Skeletal muscle satellite cell (primary cell): Measurements from ENCODE around the gene ING3.
"Not testable (repeated sequence)": the region's sequence is repeated elsewhere in the genome, so short reads cannot be mapped to it uniquely, and the experiment has no call there.

Experiments
- H3K27me3 ChIP-seq: 2 replicates; pipeline ENCODE4 v1.7.0; 2013; ENCODE audit warnings: low read length; ENCODE audit not compliant: control insufficient read depth, insufficient read depth
- H3K36me3 ChIP-seq: 2 replicates; pipeline ENCODE4 v1.7.0; 2013; ENCODE audit warnings: mild to moderate bottlenecking, control low read depth, low read length; ENCODE audit not compliant: insufficient read depth
- H3K4me1 ChIP-seq: 2 replicates; pipeline ENCODE4 v1.7.0; 2013; ENCODE audit warnings: low read length; ENCODE audit not compliant: control insufficient read depth, insufficient read depth
- H3K4me2 ChIP-seq: 2 replicates; pipeline ENCODE4 v1.7.0; 2013; ENCODE audit warnings: mild to moderate bottlenecking, low read length
- H3K4me3 ChIP-seq: 2 replicates; pipeline ENCODE4 v1.7.0; 2013; ENCODE audit warnings: low read length
- H3K9ac ChIP-seq: 2 replicates; pipeline ENCODE4 v1.7.0; 2013; ENCODE audit warnings: mild to moderate bottlenecking, low read depth, low read length, moderate library complexity
- H3K9me3 ChIP-seq: replicated peaks from 2 replicates; pipeline ENCODE4 v1.7.0; 2013; ENCODE audit warnings: mild to moderate bottlenecking, control low read depth, low read length

Gene ING3

GRCh38 chr7:120983592-120983991, 33.0 kb downstream of the ING3 start:
- H3K36me3 ChIP-seq, H3K9ac ChIP-seq, H3K27me3 ChIP-seq, H3K4me2 ChIP-seq, H3K4me3 ChIP-seq, H3K9me3 ChIP-seq: not testable (repeated sequence)
- peaks cover 27% of the 10 kb centered on the region for H3K4me1 ChIP-seq

- Histone ChIP-seq H3K27me3 (no peaks in the 10 kb centered on the region), H3K4me1 (peaks cover 33% of the 10 kb centered on the region), H3K9ac (no peak overlapping the region), H3K4me3 (no peak overlapping the region), H3K36me3 (no peaks in the 10 kb centered on the region), H3K9me3 (no peaks in the 10 kb centered on the region), H3K4me2 (no peak overlapping the region)
These were observed 33.8 kb downstream of the ING3 start for GRCh38 chr7:120984406-120984805.

DNA sequence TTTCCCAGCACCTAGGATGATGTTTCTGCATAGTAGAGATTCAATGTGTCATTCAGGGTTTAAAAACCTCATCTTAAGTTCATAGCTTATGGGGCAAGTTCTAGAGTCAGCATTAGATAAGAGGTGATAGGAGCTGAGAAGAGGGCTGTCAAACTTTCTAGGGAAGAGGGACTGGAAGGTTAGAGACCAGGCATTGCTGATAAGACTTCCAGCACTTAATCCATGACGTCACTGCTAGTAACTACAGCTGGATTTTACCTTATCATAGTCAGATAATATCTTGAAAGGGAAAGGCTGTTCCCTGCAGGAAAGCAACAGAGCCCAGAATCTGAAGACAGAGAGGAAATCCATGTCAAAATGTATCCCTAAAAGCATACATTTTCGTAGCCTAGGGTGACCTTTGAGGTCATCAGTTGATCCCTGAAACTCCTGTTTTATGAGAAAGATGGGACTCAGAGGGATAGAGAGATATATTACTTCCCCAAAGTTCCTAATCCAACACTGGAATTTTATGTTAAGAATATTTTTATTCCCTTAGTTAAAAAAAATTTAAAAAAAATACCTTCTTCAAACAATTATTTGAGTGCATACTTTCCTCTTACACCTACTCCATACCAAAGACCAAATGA, 34.7 kb downstream of the ING3 start:
- H3K4me3 ChIP-seq, result no peak overlapping the region
- no peaks in the 10 kb centered on the region for H3K9me3 ChIP-seq
- no peak overlapping the region for H3K9ac ChIP-seq
- no peaks in the 10 kb centered on the region for H3K27me3 ChIP-seq
- H3K36me3 ChIP-seq, result no peaks in the 10 kb centered on the region
- no peak overlapping the region for H3K4me2 ChIP-seq
- peaks cover 30% of the 10 kb centered on the region for H3K4me1 ChIP-seq

DNA sequence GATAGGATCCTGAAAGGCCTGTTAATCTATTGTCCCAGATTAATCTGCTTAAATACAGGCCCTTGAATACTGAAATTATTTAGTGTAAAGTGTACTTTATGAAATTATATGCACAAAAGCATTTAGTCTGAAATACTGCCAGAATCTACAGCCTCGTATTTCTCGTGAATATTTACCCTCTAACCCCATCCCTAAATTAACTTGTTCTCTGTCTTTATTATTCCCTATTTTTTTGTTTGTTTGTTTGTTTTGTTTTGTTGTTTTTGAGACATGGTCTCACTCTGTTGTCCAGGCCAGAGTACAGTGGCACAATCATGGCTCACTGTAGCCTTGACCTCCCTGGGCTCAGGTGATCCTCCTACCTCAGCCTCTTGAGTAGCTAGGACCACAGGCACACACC, 35.3 kb downstream of the ING3 start:
- H3K36me3 ChIP-seq, result no peaks in the 10 kb centered on the region
- H3K4me2 ChIP-seq, result no peak overlapping the region
- H3K9ac ChIP-seq, result no peak overlapping the region
- H3K4me1 ChIP-seq, result peaks cover 33% of the 10 kb centered on the region
- no peaks in the 10 kb centered on the region for H3K9me3 ChIP-seq
- no peak overlapping the region for H3K4me3 ChIP-seq
- no peaks in the 10 kb centered on the region for H3K27me3 ChIP-seq

DNA sequence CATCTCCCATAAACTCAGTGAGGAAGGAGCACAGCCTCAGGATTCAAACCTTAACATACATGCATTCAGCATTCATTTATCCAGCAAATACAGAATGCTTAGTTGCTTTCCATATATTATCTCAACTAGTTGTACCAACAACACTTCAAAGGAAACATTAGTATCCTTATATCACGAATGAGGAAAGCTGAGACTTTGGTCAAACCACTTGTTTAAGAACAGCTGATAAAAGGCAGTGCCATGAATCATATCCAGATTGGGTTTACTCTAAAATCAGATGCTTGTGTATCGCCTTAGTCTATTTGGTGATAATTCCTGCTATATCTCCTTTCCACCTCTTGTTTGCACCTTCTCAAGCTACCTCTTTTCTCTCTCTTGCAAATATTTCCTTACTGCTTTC, 36.1 kb downstream of the ING3 start:
- no peaks in the 10 kb centered on the region for H3K27me3 ChIP-seq
- H3K4me1 ChIP-seq, result peaks cover 32% of the 10 kb centered on the region
- no peaks in the 10 kb centered on the region for H3K9me3 ChIP-seq
- no peak overlapping the region for H3K4me3 ChIP-seq
- no peaks in the 10 kb centered on the region for H3K36me3 ChIP-seq
- no peak overlapping the region for H3K9ac ChIP-seq
- H3K4me2 ChIP-seq, result no peak overlapping the region

DNA sequence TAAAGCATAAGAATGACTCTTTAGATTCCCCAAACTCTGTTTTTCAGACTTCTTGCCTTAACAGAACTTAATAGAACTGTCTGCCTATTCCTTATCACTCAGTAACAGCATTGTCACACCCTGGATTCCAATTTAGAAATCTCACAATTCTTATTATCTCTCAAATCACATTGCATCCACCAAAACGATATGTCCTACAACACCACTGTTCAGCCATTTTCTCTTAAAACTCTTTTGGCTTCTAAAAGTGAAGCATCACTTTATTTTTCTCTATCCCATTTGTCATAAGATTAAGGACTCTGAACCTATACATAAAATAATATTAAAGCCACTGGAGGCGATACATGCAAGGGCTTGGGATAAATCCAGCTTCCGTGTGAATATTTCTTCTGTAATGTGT, 36.7 kb downstream of the ING3 start:
- no peaks in the 10 kb centered on the region for H3K27me3 ChIP-seq
- no peaks in the 10 kb centered on the region for H3K9me3 ChIP-seq
- H3K4me3 ChIP-seq, result no peak overlapping the region
- no peak overlapping the region for H3K9ac ChIP-seq
- H3K36me3 ChIP-seq, result no peaks in the 10 kb centered on the region
- peaks cover 30% of the 10 kb centered on the region for H3K4me1 ChIP-seq
- H3K4me2 ChIP-seq, result no peak overlapping the region

DNA sequence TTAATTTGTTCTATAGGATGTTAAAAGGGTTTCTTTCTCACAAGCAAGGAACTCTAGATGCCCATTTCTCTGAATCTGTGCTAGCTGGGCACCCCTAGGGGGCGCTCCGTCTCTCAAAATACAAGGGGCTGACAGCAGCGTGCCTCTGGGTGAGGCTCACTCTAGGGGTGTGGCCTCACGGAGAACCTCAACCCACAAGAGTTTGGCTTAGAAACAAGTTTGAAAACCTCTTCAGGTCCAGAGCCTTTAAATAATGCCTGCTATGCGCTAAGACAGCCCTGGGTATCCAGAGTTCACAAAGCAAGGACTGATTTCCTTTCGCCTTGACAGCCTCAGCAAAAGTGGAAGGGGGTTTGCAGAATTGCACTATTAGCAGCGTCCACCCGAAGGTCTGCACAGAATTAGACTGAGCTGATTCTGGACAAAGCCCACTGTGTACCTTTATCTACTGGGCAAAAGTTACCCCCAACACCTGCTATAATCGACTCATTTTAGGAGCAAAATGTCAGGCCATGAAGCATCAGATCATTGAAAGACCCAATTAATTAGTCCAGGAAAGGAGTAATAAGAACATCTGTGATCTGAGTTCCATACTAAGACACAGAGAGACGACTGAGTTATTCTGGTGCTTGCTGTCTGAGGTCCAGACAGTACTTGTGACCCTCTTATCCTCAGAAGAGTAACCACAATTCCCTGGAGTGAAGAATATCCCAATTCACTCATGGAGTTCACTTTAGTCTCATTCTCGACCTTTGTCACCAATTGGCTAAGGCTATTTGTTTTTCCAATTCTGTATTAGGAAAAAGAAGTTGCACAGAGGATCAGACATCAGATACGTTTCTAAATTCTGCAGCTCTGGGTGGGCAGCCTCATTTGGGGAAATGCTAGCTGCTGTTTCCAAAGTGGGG, 37.4 kb downstream of the ING3 start:
- no peaks in the 10 kb centered on the region for H3K9me3 ChIP-seq
- H3K36me3 ChIP-seq, result no peaks in the 10 kb centered on the region
- no peaks in the 10 kb centered on the region for H3K27me3 ChIP-seq
- H3K4me2 ChIP-seq, result peak overlapping the region; percentile 88
- peak overlapping the region; percentile 70 for H3K4me3 ChIP-seq
- peaks cover 34% of the 10 kb centered on the region for H3K4me1 ChIP-seq
- H3K9ac ChIP-seq, result peak overlapping the region; percentile 87

- Histone ChIP-seq H3K4me1 (peaks cover 42% of the 10 kb centered on the region), H3K27me3 (no peaks in the 10 kb centered on the region), H3K9ac (peak within 1 kb of the TSS; percentile 87)
These were observed 38.1 kb downstream of the ING3 start, which contains the start of gene CPED1 for GRCh38 chr7:120988591-120989256. Gene CPED1, plus strand, starts transcription at chr7:120988711. Its CDS starts 911 bp downstream, at chr7:120989622.

GRCh38 chr7:120989257-120990220, 39.0 kb downstream of the ING3 start:
- H3K36me3 ChIP-seq, result no peaks in the 10 kb centered on the region
- no peaks in the 10 kb centered on the region for H3K9me3 ChIP-seq
- H3K27me3 ChIP-seq, result no peaks in the 10 kb centered on the region
- H3K4me2 ChIP-seq, result peak overlapping the region; percentile 88
- H3K4me1 ChIP-seq, result peaks cover 44% of the 10 kb centered on the region
- peak overlapping the region; percentile 70 for H3K4me3 ChIP-seq
- peak overlapping the region; percentile 87 for H3K9ac ChIP-seq

More at GRCh38 chr7:120988591-120989256, 38.1 kb downstream of the ING3 start, which contains the start of gene CPED1:
- Histone ChIP-seq H3K9me3 (no peaks in the 10 kb centered on the region), H3K4me2 (peak within 1 kb of the TSS; percentile 88), H3K4me3 (peak within 1 kb of the TSS; percentile 70), H3K36me3 (no peaks in the 10 kb centered on the region)

GRCh38 chr7:120990468-120991118, 40.0 kb downstream of the ING3 start:
- Histone ChIP-seq H3K9me3 (no peaks in the 10 kb centered on the region), H3K4me1 (peaks cover 44% of the 10 kb centered on the region), H3K36me3 (no peaks in the 10 kb centered on the region), H3K4me2 (peak overlapping the region; percentile 88), H3K27me3 (no peaks in the 10 kb centered on the region), H3K4me3 (peak overlapping the region; percentile 70), H3K9ac (peak overlapping the region; percentile 87)
